HEK293 (cell line): ENCODE measurements around the gene RIN2.

Source experiments
- CTCF ChIA-PET: fragments of 350-600 bp; formaldehyde crosslinking; extraction: SDS; loops from one replicate; lab custom pipeline; 2021; ENCODE audit warnings: antibody characterized with exemption; lab: Yijun Ruan, JAX
- POLR2A ChIA-PET: fragments of 300-600 bp; formaldehyde crosslinking; extraction: SDS; loops from one replicate; lab custom pipeline; 2020; ENCODE audit warnings: antibody characterized with exemption, inconsistent platforms; lab: Yijun Ruan, JAX
- H3K27ac ChIP-seq: fragments of 200-500 bp; sonication (Bioruptor generic); 2 replicates; pipeline ENCODE4 v1.5.1; 2014; ENCODE audit warnings: low read depth, low read length, control low read depth, inconsistent platforms; ENCODE audit errors: extremely low read depth
- H3K36me3 ChIP-seq, 2 experiments: fragments of 200-500 bp in 1 of 2; sonication (Bioruptor generic) in 1 of 2; 1 replicate in 1 of 2; 2 replicates in 1 of 2; pipeline ENCODE4 v1.5.1; 2014 to 2017; ENCODE audit warnings: inconsistent platforms in 2 of 2, low read length in 2 of 2; ENCODE audit not compliant: control insufficient read depth in 2 of 2, insufficient read depth in 1 of 2
- H3K4me1 ChIP-seq: fragments of 200-500 bp; sonication (Bioruptor generic); 2 replicates; pipeline ENCODE4 v1.5.1; 2014; ENCODE audit warnings: mild to moderate bottlenecking, low read length, inconsistent platforms; ENCODE audit not compliant: control insufficient read depth, insufficient read depth
- H3K4me3 ChIP-seq: 2 replicates; pipeline ENCODE4 v1.5.1; 2011; ENCODE audit warnings: low read depth, mild to moderate bottlenecking, control low read depth, low read length, moderate library complexity
- H3K9me3 ChIP-seq: fragments of 200-500 bp; sonication (Bioruptor generic); 2 replicates; pipeline ENCODE4 v1.5.1; 2014; ENCODE audit warnings: low read depth, low read length, inconsistent platforms; ENCODE audit not compliant: control insufficient read depth, insufficient read depth
- CTCF ChIP-seq: fragments of 450-650 bp; formaldehyde crosslinking; IDR thresholded peaks from 2 replicates; pipeline ENCODE4 v1.5.1; 2016; ENCODE audit warnings: missing biosample characterization, missing genetic modification characterization
- EGR2 ChIP-seq: fragments of 450-650 bp; formaldehyde crosslinking; IDR thresholded peaks from 2 replicates; pipeline ENCODE4 v1.5.1; 2016; ENCODE audit warnings: low read depth, missing biosample characterization, missing genetic modification characterization
- GLI4 ChIP-seq: fragments of 450-650 bp; formaldehyde crosslinking; IDR thresholded peaks from 2 replicates; pipeline ENCODE4 v1.5.1; 2016; ENCODE audit warnings: missing biosample characterization, missing genetic modification characterization
- HOXD13 ChIP-seq: sonication (generic); formaldehyde crosslinking; IDR thresholded peaks from 2 replicates; pipeline ENCODE4 v1.8.0; 2022; ENCODE audit warnings: missing genetic modification reagents, borderline replicate concordance
- KLF1 ChIP-seq: fragments of 450-650 bp; formaldehyde crosslinking; IDR thresholded peaks from 2 replicates; pipeline ENCODE4 v1.5.1; 2016; ENCODE audit warnings: missing biosample characterization, missing genetic modification characterization
- KLF16 ChIP-seq: fragments of 450-650 bp; formaldehyde crosslinking; IDR thresholded peaks from 2 replicates; pipeline ENCODE4 v1.5.1; 2017; ENCODE audit warnings: missing biosample characterization, missing genetic modification characterization
- REPIN1 ChIP-seq: fragments of 450-650 bp; formaldehyde crosslinking; IDR thresholded peaks from 2 replicates; pipeline ENCODE4 v1.5.1; 2017; ENCODE audit warnings: missing biosample characterization, missing genetic modification characterization, low read depth
- WT1 ChIP-seq: fragments of 450-650 bp; formaldehyde crosslinking; IDR thresholded peaks from 2 replicates; pipeline ENCODE4 v1.5.1; 2016; ENCODE audit warnings: missing biosample characterization, missing genetic modification characterization
- ZBTB6 ChIP-seq: fragments of 450-650 bp; formaldehyde crosslinking; IDR thresholded peaks from 2 replicates; pipeline ENCODE4 v1.5.1; 2017; ENCODE audit warnings: missing biosample characterization, missing genetic modification characterization
- ZFP37 ChIP-seq: fragments of 450-650 bp; formaldehyde crosslinking; IDR thresholded peaks from 2 replicates; pipeline ENCODE4 v1.5.1; 2016; ENCODE audit warnings: missing biosample characterization, missing genetic modification characterization
- ZNF146 ChIP-seq: fragments of 450-650 bp; formaldehyde crosslinking; IDR thresholded peaks from 2 replicates; pipeline ENCODE4 v1.5.1; 2016; ENCODE audit warnings: missing biosample characterization, missing genetic modification characterization
- ZNF394 ChIP-seq: fragments of 450-650 bp; formaldehyde crosslinking; IDR thresholded peaks from 2 replicates; pipeline ENCODE4 v1.5.1; 2016; ENCODE audit warnings: missing biosample characterization, missing genetic modification characterization, mild to moderate bottlenecking, moderate library complexity, borderline replicate concordance
- ZNF510 ChIP-seq: fragments of 450-650 bp; formaldehyde crosslinking; IDR thresholded peaks from 2 replicates; pipeline ENCODE4 v1.5.1; 2018; ENCODE audit warnings: mild to moderate bottlenecking, missing genetic modification characterization, missing biosample characterization; ENCODE audit not compliant: insufficient replicate concordance
- ZNF521 ChIP-seq: fragments of 450-650 bp; formaldehyde crosslinking; IDR thresholded peaks from 2 replicates; pipeline ENCODE4 v1.5.1; 2017; ENCODE audit warnings: missing biosample characterization, mild to moderate bottlenecking, missing genetic modification characterization
- ZNF544 ChIP-seq: fragments of 450-650 bp; formaldehyde crosslinking; IDR thresholded peaks from 2 replicates; pipeline ENCODE4 v1.5.0; 2017; ENCODE audit warnings: missing biosample characterization, missing genetic modification characterization
- ZNF654 ChIP-seq: fragments of 450-650 bp; formaldehyde crosslinking; IDR thresholded peaks from 2 replicates; pipeline ENCODE4 v1.5.1; 2016; ENCODE audit warnings: low read depth, missing biosample characterization, missing genetic modification characterization
- ZNF658 ChIP-seq: fragments of 450-650 bp; formaldehyde crosslinking; IDR thresholded peaks from 2 replicates; pipeline ENCODE4; 2016; ENCODE audit warnings: missing biosample characterization, missing genetic modification characterization
- ZNF670 ChIP-seq: fragments of 450-650 bp; formaldehyde crosslinking; IDR thresholded peaks from 2 replicates; pipeline ENCODE4 v1.5.1; 2016; ENCODE audit warnings: missing biosample characterization, missing genetic modification characterization, low read depth
- ZNF830 ChIP-seq: fragments of 450-650 bp; IDR thresholded peaks from 2 replicates; pipeline ENCODE4 v1.5.0; 2018; ENCODE audit warnings: missing biosample characterization, missing genetic modification characterization, low read depth, mild to moderate bottlenecking, moderate library complexity
- ZNF837 ChIP-seq: fragments of 450-650 bp; formaldehyde crosslinking; IDR thresholded peaks from 2 replicates; pipeline ENCODE4 v1.5.1; 2016; ENCODE audit warnings: missing biosample characterization, missing genetic modification characterization
- ZSCAN18 ChIP-seq: fragments of 450-650 bp; formaldehyde crosslinking; IDR thresholded peaks from 2 replicates; pipeline ENCODE4 v1.5.1; 2016; ENCODE audit warnings: missing biosample characterization, missing genetic modification characterization
- TF ChIP-seq, protein P1 (sequence below): fragments of 450-650 bp; formaldehyde crosslinking; IDR thresholded peaks from 2 replicates; pipeline ENCODE4 v1.5.1; 2017; ENCODE audit warnings: missing biosample characterization, missing genetic modification characterization

RIN2 gene

DNA sequence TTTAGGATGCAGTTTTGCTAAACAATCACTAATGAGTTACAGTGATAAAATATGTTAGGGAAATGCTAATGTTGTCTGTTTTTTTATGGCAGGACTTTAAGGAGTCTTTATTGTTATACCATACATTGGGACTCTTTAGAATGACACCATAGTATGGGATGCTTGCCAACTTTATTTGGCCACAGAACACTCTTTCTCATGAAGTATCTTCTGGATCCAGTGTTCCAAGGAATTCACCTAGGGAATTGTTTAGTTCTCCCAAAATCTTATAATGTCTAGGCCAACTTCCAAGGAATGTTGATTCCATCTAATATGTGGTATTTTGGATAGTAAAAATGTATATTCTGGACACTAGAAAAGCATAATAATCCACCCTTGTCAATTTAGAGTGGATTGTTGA lies 3.3 kb downstream of the RIN2 start (continued):
- no peak for TF ChIP-seq ZNF510 (tag by site-specific recombination)
- TF ChIP-seq WT1 (tag by site-specific recombination), result no peak
- TF ChIP-seq ZSCAN18 (tag by site-specific recombination), result no peak

- Histone ChIP-seq H3K27ac (no peak overlapping the region), H3K9me3 (no peaks in the 10 kb centered on the region), H3K4me3 (no peak overlapping the region), H3K4me1 (peaks cover 5% of the 10 kb centered on the region; the same call in 1 of the 2 replicates), H3K36me3 (no peaks in the 10 kb centered on the region)
- ChIA-PET CTCF (interaction anchor here (1.0 kb wide), 1 partner anchor 22 kb away, joined by 4 read pairs; no protein-coding TSS in a partner anchor), POLR2A (no interaction called here)
- TF ChIP-seq ZNF670 (tag by site-specific recombination), result no peak
Measured at GRCh38 chr20:19761841-19762240, 3.8 kb downstream of the RIN2 start.

- no peaks in the 10 kb centered on the region for H3K9me3 ChIP-seq
- no peaks in the 10 kb centered on the region for H3K36me3 ChIP-seq
- no peak for TF ChIP-seq KLF1 (tag by site-specific recombination)
- TF ChIP-seq ZNF658 (tag by site-specific recombination), result no peak
- TF ChIP-seq ZBTB6 (tag by site-specific recombination), result no peak
- no peak for TF ChIP-seq ZNF830 (tag by site-specific recombination)
- no peak for TF ChIP-seq HOXD13 (CRISPR knock-in tag)
- no peak for TF ChIP-seq ZFP37 (tag by site-specific recombination)
- POLR2A ChIA-PET, result no interaction called here
- no peak overlapping the region for H3K27ac ChIP-seq
- H3K4me3 ChIP-seq, result no peak overlapping the region
- CTCF ChIA-PET, result no interaction called here
- 0 out of 2 replicates have a peak, but pooled peaks cover 3% of the 10 kb centered on the region for H3K4me1 ChIP-seq
Measured at GRCh38 chr20:19764207-19764606, 6.1 kb downstream of the RIN2 start.

DNA sequence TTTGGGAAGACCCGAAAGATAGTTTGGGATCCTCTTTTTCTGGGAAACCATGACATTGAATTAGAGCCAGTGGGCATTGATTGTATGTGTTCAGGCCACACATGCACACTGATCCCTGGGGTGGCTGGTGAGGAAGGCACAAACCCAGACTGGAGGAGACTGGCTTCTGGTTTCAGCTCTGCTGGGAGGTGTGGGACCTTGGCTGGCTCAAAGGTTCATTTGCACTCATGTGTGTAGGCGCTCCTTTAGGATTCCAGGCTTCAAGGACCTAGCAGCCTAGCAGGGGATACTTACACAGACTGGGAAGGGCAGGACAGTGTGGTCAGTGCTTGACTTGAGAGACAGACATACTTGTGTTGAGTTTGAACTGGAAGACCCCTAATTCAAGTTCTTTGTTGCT lies 7.2 kb downstream of the RIN2 start:
- CTCF ChIA-PET, result no interaction called here
- Histone ChIP-seq H3K36me3 (no peaks in the 10 kb centered on the region), H3K27ac (no peak overlapping the region), H3K4me1 (0 out of 2 replicates have a peak, but pooled peaks cover 3% of the 10 kb centered on the region), H3K4me3 (no peak overlapping the region), H3K9me3 (no peaks in the 10 kb centered on the region)
- POLR2A ChIA-PET, result interaction anchor here (0.5 kb wide), 1 partner anchor 255 kb away, joined by 8 read pairs; no protein-coding TSS in a partner anchor
- TF ChIP-seq ZNF654 (tag by site-specific recombination), result no peak
- no peak for TF ChIP-seq EGR2 (tag by site-specific recombination)

- Histone ChIP-seq H3K4me3 (no peak overlapping the region), H3K36me3 (no peaks in the 10 kb centered on the region), H3K27ac (no peak overlapping the region), H3K9me3 (no peaks in the 10 kb centered on the region), H3K4me1 (0 out of 2 replicates have a peak, but pooled peaks cover 3% of the 10 kb centered on the region)
- ChIA-PET POLR2A (interaction anchor here (0.5 kb wide), 1 partner anchor 255 kb away, joined by 8 read pairs; no protein-coding TSS in a partner anchor), CTCF (interaction anchor here (0.5 kb wide), 1 partner anchor 1753 kb away, joined by 3 read pairs; no protein-coding TSS in a partner anchor)
- TF ChIP-seq CTCF (tag by site-specific recombination) (no peak), GLI4 (tag by site-specific recombination) (no peak), KLF16 (tag by site-specific recombination) (no peak), ZNF146 (tag by site-specific recombination) (no peak), ZNF837 (tag by site-specific recombination) (no peak), ZNF544 (tag by site-specific recombination) (no peak), REPIN1 (tag by site-specific recombination) (no peak), ZNF394 (no peak), ZNF521 (tag by site-specific recombination) (no peak)
- TF ChIP-seq, protein P1, sequence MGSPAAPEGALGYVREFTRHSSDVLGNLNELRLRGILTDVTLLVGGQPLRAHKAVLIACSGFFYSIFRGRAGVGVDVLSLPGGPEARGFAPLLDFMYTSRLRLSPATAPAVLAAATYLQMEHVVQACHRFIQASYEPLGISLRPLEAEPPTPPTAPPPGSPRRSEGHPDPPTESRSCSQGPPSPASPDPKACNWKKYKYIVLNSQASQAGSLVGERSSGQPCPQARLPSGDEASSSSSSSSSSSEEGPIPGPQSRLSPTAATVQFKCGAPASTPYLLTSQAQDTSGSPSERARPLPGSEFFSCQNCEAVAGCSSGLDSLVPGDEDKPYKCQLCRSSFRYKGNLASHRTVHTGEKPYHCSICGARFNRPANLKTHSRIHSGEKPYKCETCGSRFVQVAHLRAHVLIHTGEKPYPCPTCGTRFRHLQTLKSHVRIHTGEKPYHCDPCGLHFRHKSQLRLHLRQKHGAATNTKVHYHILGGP (tag by site-specific recombination), result no peak
Measured at GRCh38 chr20:19765913-19766312, 7.9 kb downstream of the RIN2 start.
